Glomerular visceral epithelial cell (primary cell): Measurements from ENCODE around the gene SHROOM1.
"Not testable (repeated sequence)": the region's sequence is repeated elsewhere in the genome, so short reads cannot be mapped to it uniquely, and the experiment has no call there.

Source experiments
- DNase-seq: peaks from one replicate; pipeline ENCODE4 v3.0.0-alpha.2; 2016; ENCODE audit errors: extremely low spot score

Gene SHROOM1

GRCh38 chr5:132830436-132831094 lies at the start of gene SHROOM1:
SHROOM1 (minus strand) TSS chr5:132830647; CDS start chr5:132826140, 4,507 bp downstream.
- DNase-seq: peak; percentile 85

GRCh38 chr5:132877938-132878337 lies 47.5 kb upstream of the SHROOM1 start:
- peak; percentile 32 for DNase-seq

- no peak for DNase-seq
Measured at GRCh38 chr5:132877466-132877865, 47.0 kb upstream of the SHROOM1 start.

GRCh38 chr5:132876020-132876759 lies 45.7 kb upstream of the SHROOM1 start:
- no peak for DNase-seq

GRCh38 chr5:132873930-132874271 lies 43.5 kb upstream of the SHROOM1 start:
- no peak for DNase-seq

- no peak for DNase-seq
Measured at GRCh38 chr5:132873119-132873929, 42.9 kb upstream of the SHROOM1 start, which contains the start of gene LEAP2. LEAP2 (plus strand) TSS chr5:132873668; CDS start chr5:132873695, 27 bp downstream.

GRCh38 chr5:132872788-132873118 lies 42.3 kb upstream of the SHROOM1 start:
- no peak for DNase-seq

- no peak for DNase-seq
Measured at GRCh38 chr5:132871459-132872284, 41.2 kb upstream of the SHROOM1 start.

GRCh38 chr5:132870801-132871200 lies 40.4 kb upstream of the SHROOM1 start:
- no peak for DNase-seq

GRCh38 chr5:132868754-132869153 lies 38.3 kb upstream of the SHROOM1 start:
- DNase-seq: no peak

- peak; percentile 31 for DNase-seq
Measured at GRCh38 chr5:132867046-132867451, 36.6 kb upstream of the SHROOM1 start.

GRCh38 chr5:132866342-132867045 lies 36.0 kb upstream of the SHROOM1 start, which contains the start of the genes GDF9 and UQCRQ:
GDF9 (minus strand) TSS chr5:132866469; CDS start chr5:132864533, 1,936 bp downstream.
UQCRQ (plus strand) TSS chr5:132866642; CDS start chr5:132866882, 240 bp downstream.
- DNase-seq: peak; percentile 99

GRCh38 chr5:132865668-132866341 lies 35.4 kb upstream of the SHROOM1 start:
- DNase-seq: no peak

- DNase-seq: no peak
Measured at GRCh38 chr5:132860742-132861141, 30.3 kb upstream of the SHROOM1 start.

GRCh38 chr5:132859889-132860437 lies 29.5 kb upstream of the SHROOM1 start:
- no peak for DNase-seq

- no peak for DNase-seq
Measured at GRCh38 chr5:132856011-132856410, 25.6 kb upstream of the SHROOM1 start.

GRCh38 chr5:132854992-132855391 lies 24.5 kb upstream of the SHROOM1 start:
- not testable (repeated sequence) for DNase-seq

GRCh38 chr5:132854301-132854700 lies 23.9 kb upstream of the SHROOM1 start:
- no peak for DNase-seq

GRCh38 chr5:132853790-132854189 lies 23.3 kb upstream of the SHROOM1 start:
- DNase-seq: no peak

- no peak for DNase-seq
Measured at GRCh38 chr5:132853323-132853722, 22.9 kb upstream of the SHROOM1 start.
